ENCODE measurements around the gene SLC35G4. TPM values are rescaled to one million over a fixed set of nuclear protein-coding genes. Genes with fewer than 3 reads are reported as not detected.
"Not testable (repeated sequence)": the region's sequence is repeated elsewhere in the genome, so short reads cannot be mapped to it uniquely, and the experiment has no call there.

Gene SLC35G4
- total RNA-seq, result not detected

- not testable (repeated sequence) for DNase-seq (ENCODE audit: low spot score)
Observed at GRCh38 chr18:11609488-11609887, at the start of gene SLC35G4. TSS of gene SLC35G4 (plus strand) at chr18:11609596. CDS start at chr18:11609596, 0 bp downstream.

GRCh38 chr18:11561293-11561692 lies 48.1 kb upstream of the SLC35G4 start:
- DNase-seq (ENCODE audit: low spot score), result no peak

- DNase-seq (ENCODE audit: low spot score), result no peak
Observed at GRCh38 chr18:11565716-11566115, 43.7 kb upstream of the SLC35G4 start.

GRCh38 chr18:11566236-11566965 lies 43.0 kb upstream of the SLC35G4 start:
- no peak for DNase-seq (ENCODE audit: low spot score)

DNA sequence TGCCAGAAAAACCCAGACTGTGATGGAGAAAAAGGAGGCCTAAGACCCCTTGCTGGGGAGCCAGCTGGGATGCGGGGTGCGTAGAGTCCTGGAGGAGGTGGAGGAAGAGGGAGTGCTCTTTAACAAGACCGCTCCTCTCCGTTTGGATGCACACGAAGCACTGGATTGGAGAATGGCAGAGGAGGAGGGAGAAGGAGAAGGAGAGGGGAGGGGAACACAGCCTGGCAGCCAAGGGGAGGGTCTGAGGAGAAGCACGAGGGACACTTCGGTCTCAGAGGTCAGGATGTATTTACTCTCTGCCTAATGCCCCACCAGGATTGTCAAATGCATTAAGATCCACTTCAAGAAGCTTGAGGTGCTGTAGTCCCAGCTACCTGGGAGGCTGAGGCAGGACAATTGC lies 42.0 kb upstream of the SLC35G4 start:
- DNase-seq (ENCODE audit: low spot score), result no peak

- DNase-seq (ENCODE audit: low spot score), result no peak
Observed at GRCh38 chr18:11570073-11570588, 39.3 kb upstream of the SLC35G4 start.

GRCh38 chr18:11570769-11571412 lies 38.5 kb upstream of the SLC35G4 start:
- DNase-seq (ENCODE audit: low spot score), result no peak

DNA sequence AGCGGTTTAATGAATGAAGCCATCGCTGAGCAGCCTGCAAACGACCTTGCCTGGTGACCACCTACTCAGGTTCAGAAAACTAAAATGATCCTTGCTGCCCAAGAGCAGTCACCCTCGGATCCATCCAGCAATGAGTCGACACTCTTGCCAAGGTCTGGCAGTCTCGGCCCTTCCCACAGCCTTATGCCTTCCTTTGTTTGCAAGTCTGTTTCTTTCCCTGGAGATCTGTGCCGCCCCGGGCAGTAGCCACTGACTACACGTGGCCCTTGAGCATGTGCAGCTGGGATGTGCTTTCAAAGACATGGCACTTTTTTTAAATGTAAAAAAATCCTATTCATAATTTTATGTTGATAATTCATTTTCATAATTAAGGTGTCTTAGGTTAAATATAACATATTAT lies 37.2 kb upstream of the SLC35G4 start:
- no peak for DNase-seq (ENCODE audit: low spot score)

- no peak for DNase-seq (ENCODE audit: low spot score)
Observed at GRCh38 chr18:11574545-11574944, 34.9 kb upstream of the SLC35G4 start.

DNA sequence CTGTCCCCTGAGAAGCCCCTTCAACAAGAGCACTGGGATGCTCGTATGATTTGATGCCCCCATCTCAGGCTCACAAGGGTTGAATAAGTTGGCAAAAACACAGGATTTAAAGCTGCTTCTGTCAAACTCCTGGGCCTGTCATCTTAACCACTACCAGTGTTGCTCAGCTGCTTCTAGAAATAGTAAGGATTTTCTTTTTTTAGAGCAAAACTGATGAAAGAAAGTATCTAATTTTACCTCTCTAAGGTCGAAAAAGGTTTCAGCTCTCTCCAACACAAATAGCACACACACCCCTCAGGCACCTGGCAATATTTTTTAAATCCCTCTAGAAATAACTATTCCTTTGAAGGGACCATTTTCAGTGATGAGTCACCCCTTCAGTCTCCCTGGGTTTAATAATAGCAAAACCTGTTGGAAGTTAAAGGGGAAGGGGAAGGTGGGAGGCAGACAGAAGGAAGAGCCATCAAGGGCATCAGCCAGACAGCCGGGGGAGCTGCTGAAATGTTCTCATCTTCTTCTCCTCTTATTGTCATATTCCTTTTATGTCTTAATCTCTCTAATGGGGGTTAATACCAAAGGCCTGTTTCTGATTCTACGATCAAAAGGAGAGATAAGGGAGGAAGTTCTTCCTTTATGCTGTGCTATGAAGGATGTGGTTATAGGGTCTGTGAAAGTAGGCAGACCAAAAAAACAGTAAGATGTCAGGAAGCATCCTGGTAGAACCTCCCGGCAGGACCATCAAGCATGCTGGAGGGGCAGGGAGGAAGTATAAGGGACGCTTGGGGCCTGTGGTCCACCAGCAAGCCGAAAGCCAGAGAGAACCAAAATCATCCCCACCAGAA lies 31.9 kb upstream of the SLC35G4 start:
- no peak for DNase-seq (ENCODE audit: low spot score)

DNA sequence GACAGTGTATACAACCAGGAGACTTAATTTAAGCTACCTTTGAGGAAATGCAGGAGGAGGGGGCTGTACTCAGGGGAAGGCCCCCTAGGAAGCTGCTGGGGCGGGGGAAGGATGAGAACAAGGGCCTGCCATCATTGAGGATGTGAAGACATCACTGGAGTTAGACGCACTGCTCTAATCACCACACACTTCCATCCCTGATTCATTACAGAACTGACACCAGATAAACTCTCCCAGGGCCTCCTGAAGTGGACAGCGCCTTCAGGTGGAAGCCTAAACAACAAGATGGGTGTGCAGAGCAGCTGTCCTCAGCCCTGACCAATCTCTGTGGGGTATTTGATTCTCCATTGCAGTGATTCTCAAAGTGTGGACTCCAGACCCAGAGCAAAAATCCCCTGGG lies 30.6 kb upstream of the SLC35G4 start:
- DNase-seq (ENCODE audit: low spot score), result no peak

DNA sequence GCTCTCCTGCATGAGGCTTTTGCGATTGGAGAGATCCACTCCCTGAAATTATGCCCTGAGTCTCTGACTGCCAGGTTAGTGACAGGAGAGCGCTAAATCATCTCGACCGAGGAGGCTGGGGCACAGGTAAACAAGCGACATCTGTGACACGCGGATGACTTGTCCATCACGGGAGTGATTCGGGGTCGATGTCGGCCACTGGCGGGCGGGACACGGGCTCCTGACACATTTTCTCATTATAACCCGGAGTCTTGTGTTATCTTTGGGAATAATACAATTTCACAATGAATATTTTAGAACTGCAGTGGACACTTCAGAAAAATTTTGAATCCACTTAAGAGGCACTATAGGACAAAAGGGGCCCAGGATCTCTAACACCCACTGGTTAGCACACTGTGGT lies 29.5 kb upstream of the SLC35G4 start:
- DNase-seq (ENCODE audit: low spot score), result no peak

- DNase-seq (ENCODE audit: low spot score), result no peak
Observed at GRCh38 chr18:11581286-11581685, 28.1 kb upstream of the SLC35G4 start.

GRCh38 chr18:11585596-11585995 lies 23.8 kb upstream of the SLC35G4 start:
- DNase-seq (ENCODE audit: low spot score), result no peak

GRCh38 chr18:11586896-11587295 lies 22.5 kb upstream of the SLC35G4 start:
- no peak for DNase-seq (ENCODE audit: low spot score)

- DNase-seq (ENCODE audit: low spot score), result no peak
Observed at GRCh38 chr18:11587432-11587831, 22.0 kb upstream of the SLC35G4 start.

DNA sequence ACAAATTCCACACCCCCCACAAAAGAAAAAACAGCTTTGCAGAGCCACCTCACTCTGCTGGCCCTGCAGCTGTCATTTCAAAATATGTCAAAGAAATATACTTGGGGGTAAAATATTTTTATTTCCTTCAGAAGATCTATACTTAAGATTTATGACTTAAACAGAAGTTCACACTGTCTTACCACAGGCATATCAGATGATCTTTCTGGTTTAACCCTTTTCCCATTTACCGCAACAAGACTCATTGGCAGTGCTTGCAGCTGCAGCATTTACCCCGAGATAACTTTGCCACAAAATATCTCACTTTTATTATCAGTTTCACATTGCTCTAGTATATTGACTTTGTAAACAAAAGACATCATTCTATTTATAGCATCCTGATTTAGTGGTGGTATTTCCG lies 21.6 kb upstream of the SLC35G4 start:
- no peak for DNase-seq (ENCODE audit: low spot score)

DNA sequence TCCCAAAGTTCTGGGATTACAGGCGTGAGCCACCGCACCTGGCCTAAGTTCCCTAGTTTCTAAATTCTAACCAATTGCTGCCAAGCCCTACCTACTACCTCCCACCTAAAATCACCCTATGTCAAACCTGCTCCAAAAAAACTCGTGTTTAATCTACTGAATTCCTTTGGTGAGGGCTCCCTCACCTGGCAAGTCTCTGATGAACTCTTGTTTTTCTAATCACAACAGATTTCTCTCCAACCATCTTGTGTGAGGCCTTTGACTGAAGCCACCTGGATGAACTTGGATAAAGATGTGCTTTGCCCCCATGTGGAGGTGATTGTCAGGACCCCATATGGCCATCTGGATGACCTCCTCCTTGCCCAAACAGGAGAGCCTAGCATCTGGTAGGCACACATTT lies 17.4 kb upstream of the SLC35G4 start:
- no peak for DNase-seq (ENCODE audit: low spot score)

GRCh38 chr18:11600321-11600720 lies 9.1 kb upstream of the SLC35G4 start:
- DNase-seq (ENCODE audit: low spot score), result no peak

GRCh38 chr18:11607906-11608305 lies 1.5 kb upstream of the SLC35G4 start:
- no peak for DNase-seq (ENCODE audit: low spot score)

DNA sequence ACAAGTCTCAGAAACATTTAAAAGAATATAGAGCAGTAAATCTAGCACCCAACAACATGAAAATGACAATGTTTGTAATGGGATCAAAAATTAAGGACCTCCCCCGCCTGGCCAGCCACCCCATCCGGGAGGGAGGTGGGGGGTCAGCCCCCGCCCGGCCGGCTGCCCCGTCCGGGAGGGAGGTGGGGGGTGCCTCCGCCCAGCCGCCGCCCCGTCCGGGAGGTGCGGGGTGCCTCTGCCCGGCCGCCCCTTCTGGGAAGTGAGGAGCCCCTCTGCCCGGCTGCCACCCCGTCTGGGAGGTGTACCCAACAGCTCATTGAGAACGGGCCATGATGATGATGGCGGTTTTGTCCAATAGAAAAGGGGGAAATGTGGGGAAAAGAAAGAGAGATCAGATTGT lies 778 bp upstream of the SLC35G4 start:
- DNase-seq (ENCODE audit: low spot score), result not testable (repeated sequence)

DNA sequence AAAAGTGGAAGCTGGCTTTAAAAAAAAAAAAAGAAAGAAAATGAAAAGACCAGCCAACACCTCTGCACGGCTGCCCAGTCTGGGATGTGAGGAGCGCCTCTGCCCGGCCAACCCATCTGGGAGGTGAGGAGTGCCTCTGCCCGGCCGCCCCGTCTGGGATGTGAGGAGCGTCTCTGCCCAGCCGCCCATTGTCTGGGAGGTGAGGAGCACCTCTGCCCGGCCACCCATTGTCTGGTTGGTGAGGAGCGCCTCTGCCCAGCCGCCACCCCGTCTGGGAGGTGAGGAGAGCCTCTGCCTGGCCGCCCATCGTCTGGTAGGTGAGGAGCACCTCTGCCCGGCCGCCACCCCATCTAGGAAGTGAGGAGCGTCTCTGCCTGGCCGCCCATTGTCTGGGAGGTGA lies 3.7 kb downstream of the SLC35G4 start:
- not testable (repeated sequence) for DNase-seq (ENCODE audit: low spot score)
